OCI-LY1 (cell line): ENCODE measurements around the gene RBBP4.

Experiments used
- CTCF ChIP-seq: fragments of 200-600 bp; sonication (generic), shearing (Covaris generic); IDR thresholded peaks from 2 replicates; pipeline ENCODE4 v1.5.1; 2017; ENCODE audit warnings: mild to moderate bottlenecking, antibody characterized with exemption, low read length, moderate library complexity, mixed read lengths
- EZH2 ChIP-seq: fragments of 200-600 bp; sonication (generic), shearing (Covaris generic); IDR thresholded peaks from 2 replicates; pipeline ENCODE4 v1.8.0; 2017; ENCODE audit warnings: borderline replicate concordance, mixed run types, mild to moderate bottlenecking, antibody characterized with exemption, low read length, moderate library complexity, mixed read lengths

DNA sequence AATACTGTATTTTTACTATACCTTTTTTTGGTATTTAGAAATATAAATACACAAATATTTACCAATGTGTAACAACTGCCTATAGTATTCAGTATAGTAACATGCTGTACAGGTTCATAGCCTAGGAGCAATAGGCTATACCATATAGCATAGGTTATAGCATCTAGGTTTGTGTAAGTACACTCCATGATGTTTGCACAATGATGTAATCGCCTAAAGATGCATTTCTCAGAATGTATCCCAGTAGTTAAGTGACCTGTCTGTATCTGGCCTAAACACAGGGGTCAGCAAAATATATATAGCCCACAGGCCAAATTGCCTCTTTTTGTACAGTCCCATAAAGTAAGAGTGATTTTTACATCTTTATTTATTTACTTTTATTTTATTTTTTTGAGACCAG is 24.8 kb upstream of the RBBP4 start:
- no peak for TF ChIP-seq EZH2
- TF ChIP-seq CTCF, result no peak
